Keratinocyte (primary cell): Measurements from ENCODE around the gene MRPL50. TPM values are rescaled to one million over a fixed set of nuclear protein-coding genes. Genes with fewer than 3 reads are reported as not detected.

ENCODE experiments used
- DNase-seq: peaks from one replicate; pipeline ENCODE4 v3.0.0-alpha.2; 2011; ENCODE audit warnings: low read depth, missing footprints, low spot score
- FAIRE-seq: peaks from 2 replicates; lab custom pipeline; 2011; peaks lifted over from hg19 to GRCh38; lab: Jason Lieb, UNC
- H2AFZ ChIP-seq: 2 replicates; pipeline ENCODE4 v1.6.0; 2012; ENCODE audit warnings: low read length, control low read depth, inconsistent platforms; ENCODE audit not compliant: control insufficient read depth
- H3K27ac ChIP-seq: 2 replicates; pipeline ENCODE4 v1.5.1; 2011; ENCODE audit warnings: low read length; ENCODE audit not compliant: control insufficient read depth, insufficient read depth
- H3K27me3 ChIP-seq: 3 replicates; pipeline ENCODE4 v1.6.0; 2011; ENCODE audit warnings: low read length; ENCODE audit not compliant: control insufficient read depth, insufficient read depth; ENCODE audit errors: extremely low read depth
- H3K36me3 ChIP-seq, 2 experiments: 2 replicates in 1 of 2; 3 replicates in 1 of 2; pipeline ENCODE4 v1.5.1; 2011; ENCODE audit warnings: low read length in 2 of 2, mild to moderate bottlenecking in 1 of 2; ENCODE audit not compliant: control insufficient read depth in 2 of 2, insufficient read depth in 2 of 2; ENCODE audit errors: extremely low read depth in 1 of 2
- H3K4me1 ChIP-seq: 3 replicates; pipeline ENCODE4 v1.5.1; 2011; ENCODE audit warnings: low read length; ENCODE audit not compliant: control insufficient read depth, insufficient read depth; ENCODE audit errors: extremely low read depth
- H3K4me2 ChIP-seq: 3 replicates; pipeline ENCODE4 v1.6.0; 2011; ENCODE audit warnings: low read depth, low read length; ENCODE audit not compliant: control insufficient read depth, insufficient read depth; ENCODE audit errors: extremely low read depth
- H3K4me3 ChIP-seq, 3 experiments: fragments of 200-600 bp in 1 of 3; sonication (generic) in 1 of 3; 2 replicates in 2 of 3; 3 replicates in 1 of 3; pipeline ENCODE4 v1.5.1; 2011 to 2016; ENCODE audit warnings: low read length in 3 of 3, mild to moderate bottlenecking in 3 of 3, control low read depth in 2 of 3, inconsistent platforms in 1 of 3, low read depth in 1 of 3, mixed read lengths in 1 of 3, mixed run types in 1 of 3, moderate library complexity in 1 of 3; ENCODE audit not compliant: control insufficient read depth in 2 of 3, insufficient read depth in 2 of 3; ENCODE audit errors: extremely low read depth in 1 of 3
- H3K79me2 ChIP-seq: 2 replicates; pipeline ENCODE4 v1.6.0; 2012; ENCODE audit warnings: low read length; ENCODE audit not compliant: control insufficient read depth, insufficient read depth
- H3K9ac ChIP-seq: 3 replicates; pipeline ENCODE4 v1.6.0; 2011; ENCODE audit warnings: low read length; ENCODE audit not compliant: control insufficient read depth, insufficient read depth; ENCODE audit errors: extremely low read depth
- H3K9me1 ChIP-seq: 3 replicates; pipeline ENCODE4 v1.6.0; 2011; ENCODE audit warnings: low read length; ENCODE audit not compliant: control insufficient read depth, insufficient read depth; ENCODE audit errors: extremely low read depth
- H3K9me3 ChIP-seq: 2 replicates; pipeline ENCODE4 v1.5.1; 2012; ENCODE audit warnings: low read depth, low read length; ENCODE audit not compliant: control insufficient read depth
- H4K20me1 ChIP-seq: 3 replicates; pipeline ENCODE4 v1.6.0; 2011; ENCODE audit warnings: low read length; ENCODE audit not compliant: control insufficient read depth, insufficient read depth; ENCODE audit errors: extremely low read depth
- EZH2 ChIP-seq: IDR thresholded peaks from one replicate; pipeline ENCODE4 v1.6.1; 2012; ENCODE audit warnings: inconsistent platforms, mild to moderate bottlenecking, low read length, moderate library complexity
- dilution Hi-C: fragments of 300-500 bp; cut with MboI; formaldehyde crosslinking; loops from one replicate; pipeline ENCODE4 v1.7.0; 2020; ENCODE audit warnings: low sequenced_read_pairs; ENCODE audit not compliant: extremely low pct_ligation_motif_present
- polyA plus RNA-seq, 5 experiments: library from polyadenylated mRNA; depleted of rRNA in 3 of 5; stranded (reverse) in 3 of 5; stranded (forward) in 1 of 5; unstranded in 1 of 5; fragments of >200 nt; gene quantifications; 1 replicate in 1 of 5; 2 replicates in 3 of 5; 3 replicates in 1 of 5; pipeline versions ENCODE4 v1.2.1 to v1.2.3, GENCODE V29; 2011 to 2012; ENCODE audit warnings: missing spikeins in 2 of 5, low read depth in 1 of 5, low replicate concordance in 1 of 5
- TF ChIP-seq, protein P1 (sequence below), 3 experiments: IDR thresholded peaks in 1 of 3; conservative IDR thresholded peaks in 1 of 3; optimal IDR thresholded peaks in 1 of 3; 2 replicates in 2 of 3; 3 replicates in 1 of 3; pipeline versions ENCODE3 to v1.5.1; 2011; ENCODE audit warnings: low read length in 3 of 3, mild to moderate bottlenecking in 3 of 3, moderate library complexity in 2 of 3, control low read depth in 1 of 3, inconsistent platforms in 1 of 3; ENCODE audit not compliant: insufficient read depth in 2 of 3; ENCODE audit errors: extremely low read depth in 1 of 3

The MRPL50 gene
- polyA plus RNA-seq, 1 donor (not counting 4 experiments of a cell fraction or from before 2014, with no cell fraction given) = 24.0 TPM

DNA sequence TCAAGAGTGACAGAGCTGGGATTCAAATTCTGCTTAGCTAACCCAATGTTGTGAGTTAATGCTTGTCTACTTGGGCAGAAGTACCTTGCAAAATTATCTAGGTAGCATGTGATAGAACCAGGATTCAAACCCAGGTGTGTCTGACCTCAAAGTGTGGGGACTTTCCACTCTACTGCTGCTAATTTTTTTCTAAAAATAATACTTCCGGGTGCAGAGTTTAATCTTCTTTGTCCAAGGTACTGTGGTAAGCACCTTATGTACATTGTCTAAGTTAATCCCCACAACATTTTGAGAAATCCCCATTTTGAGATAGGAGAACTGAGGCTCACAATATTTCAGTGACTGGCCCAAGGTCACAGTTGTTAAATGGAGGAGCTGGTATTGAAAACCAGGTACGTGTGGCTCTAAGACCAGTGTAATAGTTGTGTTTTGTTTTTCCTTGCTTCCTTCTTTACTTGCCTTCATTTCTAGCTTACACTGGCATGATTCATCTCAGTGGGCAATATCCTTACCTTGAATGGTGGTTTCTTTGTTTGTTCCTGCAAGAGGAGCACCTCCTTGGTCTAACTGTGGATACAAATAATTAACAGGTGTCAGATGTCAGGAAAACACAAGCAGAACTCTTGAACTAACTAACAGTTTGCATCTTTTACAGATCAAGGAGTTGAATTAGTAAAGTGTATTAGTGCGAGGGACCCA is 29.7 kb upstream of the MRPL50 start:
- no peak overlapping the region for H3K4me2 ChIP-seq
- no peaks in the 10 kb centered on the region for H3K36me3 ChIP-seq
- H3K9ac ChIP-seq = no peak overlapping the region
- no peaks in the 10 kb centered on the region for H3K9me1 ChIP-seq
- TF ChIP-seq, protein P1, sequence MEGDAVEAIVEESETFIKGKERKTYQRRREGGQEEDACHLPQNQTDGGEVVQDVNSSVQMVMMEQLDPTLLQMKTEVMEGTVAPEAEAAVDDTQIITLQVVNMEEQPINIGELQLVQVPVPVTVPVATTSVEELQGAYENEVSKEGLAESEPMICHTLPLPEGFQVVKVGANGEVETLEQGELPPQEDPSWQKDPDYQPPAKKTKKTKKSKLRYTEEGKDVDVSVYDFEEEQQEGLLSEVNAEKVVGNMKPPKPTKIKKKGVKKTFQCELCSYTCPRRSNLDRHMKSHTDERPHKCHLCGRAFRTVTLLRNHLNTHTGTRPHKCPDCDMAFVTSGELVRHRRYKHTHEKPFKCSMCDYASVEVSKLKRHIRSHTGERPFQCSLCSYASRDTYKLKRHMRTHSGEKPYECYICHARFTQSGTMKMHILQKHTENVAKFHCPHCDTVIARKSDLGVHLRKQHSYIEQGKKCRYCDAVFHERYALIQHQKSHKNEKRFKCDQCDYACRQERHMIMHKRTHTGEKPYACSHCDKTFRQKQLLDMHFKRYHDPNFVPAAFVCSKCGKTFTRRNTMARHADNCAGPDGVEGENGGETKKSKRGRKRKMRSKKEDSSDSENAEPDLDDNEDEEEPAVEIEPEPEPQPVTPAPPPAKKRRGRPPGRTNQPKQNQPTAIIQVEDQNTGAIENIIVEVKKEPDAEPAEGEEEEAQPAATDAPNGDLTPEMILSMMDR (optimal IDR thresholded peaks at IDR 0.05 in 1 of 3, IDR thresholded peaks at IDR 0.05 in 1 of 3, conservative IDR thresholded peaks at IDR 0.05 in 1 of 3; ENCODE audit: extremely low read depth in 1 of 3, insufficient read depth in 2 of 3, low read length in 3 of 3) = no peak
- no peak for TF ChIP-seq EZH2
- no peak for FAIRE-seq
- H3K27ac ChIP-seq = no peak overlapping the region
- H3K79me2 ChIP-seq = no peaks in the 10 kb centered on the region
- dilution Hi-C loops = no loop called here
- H4K20me1 ChIP-seq = no peaks in the 10 kb centered on the region
- H3K9me3 ChIP-seq = no peaks in the 10 kb centered on the region
- H3K4me3 ChIP-seq = no peak overlapping the region
- no peaks in the 10 kb centered on the region for H3K27me3 ChIP-seq
- no peaks in the 10 kb centered on the region for H3K4me1 ChIP-seq
- H2AFZ ChIP-seq = no peak overlapping the region
- DNase-seq = no peak

DNA sequence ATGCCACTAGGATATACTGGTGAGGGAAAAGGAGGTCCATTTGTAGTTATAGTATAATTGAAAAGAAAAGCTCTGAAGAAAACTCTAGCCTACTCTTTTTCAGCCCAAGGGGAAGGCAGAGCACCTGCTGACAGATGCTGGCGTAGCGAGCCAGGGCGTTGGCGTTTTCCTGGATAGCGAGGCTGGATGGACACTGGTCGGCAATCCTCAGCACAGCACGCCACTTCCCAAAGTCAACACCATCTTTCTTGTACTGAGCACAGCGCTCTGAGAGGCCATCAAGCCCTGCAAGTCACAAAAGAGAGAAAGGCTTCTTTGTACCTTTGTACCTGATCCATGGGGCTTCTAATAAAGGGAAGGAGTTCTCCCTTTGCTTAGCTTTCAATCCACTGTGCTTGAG is 28.9 kb upstream of the MRPL50 start:
- FAIRE-seq (no peak), DNase-seq (no peak)
- Histone ChIP-seq H3K4me1 (no peaks in the 10 kb centered on the region), H3K4me3 (no peak overlapping the region), H2AFZ (no peak overlapping the region), H3K9ac (no peak overlapping the region), H3K9me3 (no peaks in the 10 kb centered on the region), H4K20me1 (no peaks in the 10 kb centered on the region), H3K4me2 (no peak overlapping the region), H3K27me3 (no peaks in the 10 kb centered on the region), H3K27ac (no peak overlapping the region), H3K36me3 (no peaks in the 10 kb centered on the region), H3K79me2 (no peaks in the 10 kb centered on the region), H3K9me1 (no peaks in the 10 kb centered on the region)
- dilution Hi-C loops = no loop called here
- no peak for TF ChIP-seq EZH2
- TF ChIP-seq, protein P1 (optimal IDR thresholded peaks at IDR 0.05 in 1 of 3, IDR thresholded peaks at IDR 0.05 in 1 of 3, conservative IDR thresholded peaks at IDR 0.05 in 1 of 3; ENCODE audit: extremely low read depth in 1 of 3, insufficient read depth in 2 of 3, low read length in 3 of 3) = no peak
